Activated CD4-positive, alpha-beta T cell treated with anti-CD3 and anti-CD28 coated beads, Interleukin-2, amount 10 ng/mL, durations not matched to agents 7 days and 5 days (primary cell): Measurements from ENCODE around the gene CCP110. TPM values are rescaled to one million over a fixed set of nuclear protein-coding genes. Genes with fewer than 3 reads are reported as not detected.
"Not testable (repeated sequence)": the region's sequence is repeated elsewhere in the genome, so short reads cannot be mapped to it uniquely, and the experiment has no call there.

Experiments
- CTCF ChIA-PET: fragments of 350-600 bp; sonication (Branson Sonifier 250); formaldehyde crosslinking; loops from one replicate; lab custom pipeline; 2021; ENCODE audit warnings: antibody characterized with exemption; lab: Charles Lee
- POLR2A ChIA-PET: fragments of 350-600 bp; sonication (Branson Sonifier 250); formaldehyde crosslinking; loops from one replicate; lab custom pipeline; 2021; ENCODE audit warnings: antibody characterized with exemption; lab: Charles Lee
- DNase-seq: peaks from one replicate; pipeline ENCODE4 v3.0.0-alpha.2; 2020
- H3K27ac Mint-ChIP-seq: one replicate; pipeline ENCODE4 v1.8.0; 2021; ENCODE audit warnings: mild to moderate bottlenecking, moderate library complexity, mixed read lengths
- H3K27me3 Mint-ChIP-seq: one replicate; pipeline ENCODE4 v1.8.0; 2021; ENCODE audit warnings: mixed read lengths
- H3K36me3 Mint-ChIP-seq: one replicate; pipeline ENCODE4 v1.8.0; 2021; ENCODE audit warnings: low read depth, mixed read lengths
- H3K4me1 Mint-ChIP-seq: one replicate; pipeline ENCODE4 v1.8.0; 2021; ENCODE audit warnings: mixed read lengths
- H3K4me3 Mint-ChIP-seq: one replicate; pipeline ENCODE4 v1.8.0; 2021; ENCODE audit warnings: mild to moderate bottlenecking, moderate library complexity, mixed read lengths
- H3K9me3 Mint-ChIP-seq: one replicate; pipeline ENCODE4 v1.8.0; 2021; ENCODE audit warnings: mixed read lengths
- total RNA-seq, 2 experiments: library from RNA; stranded (reverse); gene quantifications; one replicate each; pipeline ENCODE4 v1.2.3, GENCODE V29; 2021

Gene CCP110
- total RNA-seq, 2 experiments from 2014 or later = 35.9 to 50.6 TPM

DNA sequence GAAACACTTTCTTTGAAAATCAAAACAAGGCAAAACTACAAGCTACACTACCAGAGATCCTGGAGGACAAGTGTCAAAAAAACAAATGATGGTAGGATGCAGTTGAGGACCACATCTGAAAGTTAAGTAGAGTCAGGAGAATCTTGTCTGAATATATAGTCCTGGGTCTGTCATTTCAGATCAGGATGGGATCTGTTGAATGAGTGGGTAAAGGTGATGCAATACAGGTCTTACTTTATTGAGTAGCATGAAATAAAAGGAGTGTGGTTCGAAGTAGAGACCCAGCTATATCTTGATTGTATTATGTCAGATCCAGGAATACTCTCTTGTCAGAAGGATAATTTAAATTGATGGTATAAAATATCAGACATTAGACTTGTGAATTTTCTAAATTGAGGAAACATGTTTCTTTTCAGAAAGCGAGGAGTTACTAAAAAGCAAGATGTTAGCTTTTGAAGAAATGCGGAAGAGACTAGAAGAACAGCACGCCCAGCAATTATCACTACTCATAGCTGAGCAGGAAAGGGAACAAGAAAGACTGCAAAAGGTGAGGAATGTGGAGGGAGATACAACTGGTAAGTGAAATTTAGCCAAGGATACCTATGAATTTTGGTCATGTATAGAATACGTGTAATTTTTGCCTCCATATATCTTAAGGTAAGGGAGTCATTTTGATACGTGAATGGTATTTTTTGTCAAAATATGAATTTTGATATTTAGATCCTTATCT lies 16.7 kb downstream of the CCP110 start:
- Mint-ChIP-seq H3K4me3 (no peak overlapping the region), H3K36me3 (peaks cover 54% of the 10 kb centered on the region), H3K9me3 (peaks cover 5% of the 10 kb centered on the region), H3K27me3 (no peaks in the 10 kb centered on the region), H3K27ac (no peak overlapping the region), H3K4me1 (peaks cover 14% of the 10 kb centered on the region)
- ChIA-PET POLR2A (no interaction called here), CTCF (interaction anchor here (1.4 to 2.3 kb wide), 4 partner anchors 11 to 38 kb away, joined by 3 to 13 read pairs (median 8); partner anchors contain the start of genes CCP110 and VPS35L)
- no peak for DNase-seq

DNA sequence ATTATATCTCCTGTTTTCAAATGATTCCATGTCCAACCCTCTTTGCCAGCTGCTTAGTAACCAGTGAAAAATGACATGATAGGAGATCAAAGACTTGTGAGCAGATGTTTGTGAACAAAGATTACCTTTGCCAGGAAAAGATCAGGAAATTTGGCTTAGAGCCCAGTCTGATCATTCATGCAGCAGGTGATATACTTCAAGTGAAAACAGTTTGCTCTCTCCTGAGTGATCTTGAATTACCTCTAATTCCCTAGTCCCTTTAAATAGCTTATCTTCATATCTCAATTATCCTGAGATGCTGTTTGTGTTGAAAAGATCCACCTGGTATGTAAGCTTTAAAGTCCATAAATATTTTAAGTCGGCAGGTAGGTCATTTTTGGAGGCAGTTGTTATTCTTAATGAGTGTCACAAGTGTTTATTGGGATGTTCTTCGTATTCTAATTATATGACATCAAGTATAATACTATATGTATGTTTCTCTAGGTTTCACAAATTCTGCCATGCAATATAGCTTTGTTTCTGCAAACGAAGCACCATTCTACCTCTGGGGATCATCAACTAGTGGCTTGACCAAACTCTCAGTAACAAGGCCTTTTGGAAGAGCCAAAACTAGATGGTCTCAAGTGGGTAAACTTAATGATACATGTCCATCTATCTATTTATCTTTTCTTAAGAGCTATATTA lies 18.5 kb downstream of the CCP110 start:
- no peak overlapping the region for H3K27ac Mint-ChIP-seq
- ChIA-PET POLR2A (no interaction called here), CTCF (interaction anchor here (2.7 kb wide), 1 partner anchor 13 kb away, joined by 9 read pairs; the partner anchor contains the start of gene VPS35L)
- H3K4me3 Mint-ChIP-seq = no peak overlapping the region
- DNase-seq = no peak
- H3K9me3 Mint-ChIP-seq = peaks cover 5% of the 10 kb centered on the region
- H3K27me3 Mint-ChIP-seq = no peaks in the 10 kb centered on the region
- H3K36me3 Mint-ChIP-seq = peaks cover 44% of the 10 kb centered on the region
- peaks cover 14% of the 10 kb centered on the region for H3K4me1 Mint-ChIP-seq

DNA sequence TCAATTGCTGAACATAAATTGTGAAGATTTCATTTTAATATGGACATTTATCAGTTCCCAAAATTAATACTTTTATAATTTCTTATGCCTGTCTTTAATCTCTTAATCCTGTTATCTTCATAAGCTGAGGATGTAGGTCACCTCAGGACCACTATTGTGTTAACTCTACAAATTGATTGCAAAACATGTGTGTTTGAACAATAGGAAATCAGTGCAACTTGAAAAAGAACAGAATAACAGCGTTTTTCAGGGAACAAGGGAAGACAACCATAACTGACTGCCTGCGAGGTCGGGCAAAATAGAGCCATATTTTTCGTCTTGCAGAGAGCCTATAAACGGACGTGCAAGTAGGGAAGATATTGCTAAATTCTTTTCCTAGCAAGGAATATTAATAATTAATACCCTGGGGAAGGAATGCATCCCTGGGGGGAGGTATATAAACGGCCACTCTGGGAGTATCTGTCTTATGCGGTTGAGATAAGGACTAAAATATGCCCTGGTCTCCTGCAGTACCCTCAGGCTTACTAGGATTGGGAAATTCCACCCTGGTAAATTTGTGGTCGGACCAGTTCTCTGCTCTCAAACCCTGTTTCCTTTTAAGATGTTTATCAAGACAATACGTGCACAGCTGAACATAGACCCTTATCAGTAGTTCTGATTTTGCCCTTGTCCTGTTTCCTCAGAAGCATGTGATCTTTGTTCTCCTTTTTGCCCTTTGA lies 19.7 kb downstream of the CCP110 start:
- H3K27ac Mint-ChIP-seq, POLR2A ChIA-PET, H3K9me3 Mint-ChIP-seq, DNase-seq, H3K4me3 Mint-ChIP-seq, H3K27me3 Mint-ChIP-seq: not testable (repeated sequence)
- Mint-ChIP-seq H3K36me3 (peaks cover 46% of the 10 kb centered on the region), H3K4me1 (peaks cover 14% of the 10 kb centered on the region)
- CTCF ChIA-PET = interaction anchor here (2.7 kb wide), 1 partner anchor 11 kb away, joined by 9 read pairs; the partner anchor contains the start of gene VPS35L

DNA sequence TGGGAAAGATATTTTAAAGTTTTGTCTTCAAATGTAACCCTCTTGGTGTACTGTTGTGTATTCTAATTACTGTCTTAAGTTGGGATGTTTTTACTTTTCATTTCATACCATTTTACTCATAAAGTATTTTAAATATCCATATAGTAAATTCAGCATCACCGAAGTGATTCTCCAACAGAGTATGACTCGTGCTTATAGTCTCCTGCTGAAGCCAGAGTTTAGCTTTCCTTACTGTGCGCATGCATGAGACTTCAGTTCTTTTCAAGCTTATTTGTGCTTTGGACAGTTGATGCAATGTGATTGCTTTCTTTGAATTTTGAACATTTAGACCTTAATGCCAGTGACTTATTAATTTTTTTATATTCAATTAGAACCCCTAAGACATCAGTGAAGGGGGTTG lies 24.4 kb downstream of the CCP110 start:
- H3K4me1 Mint-ChIP-seq = peaks cover 12% of the 10 kb centered on the region
- no peak for DNase-seq
- no peak overlapping the region for H3K27ac Mint-ChIP-seq
- CTCF ChIA-PET = no interaction called here
- H3K4me3 Mint-ChIP-seq = no peak overlapping the region
- POLR2A ChIA-PET = no interaction called here
- H3K36me3 Mint-ChIP-seq = peaks cover 40% of the 10 kb centered on the region
- peaks cover 5% of the 10 kb centered on the region for H3K9me3 Mint-ChIP-seq
- H3K27me3 Mint-ChIP-seq = no peaks in the 10 kb centered on the region

DNA sequence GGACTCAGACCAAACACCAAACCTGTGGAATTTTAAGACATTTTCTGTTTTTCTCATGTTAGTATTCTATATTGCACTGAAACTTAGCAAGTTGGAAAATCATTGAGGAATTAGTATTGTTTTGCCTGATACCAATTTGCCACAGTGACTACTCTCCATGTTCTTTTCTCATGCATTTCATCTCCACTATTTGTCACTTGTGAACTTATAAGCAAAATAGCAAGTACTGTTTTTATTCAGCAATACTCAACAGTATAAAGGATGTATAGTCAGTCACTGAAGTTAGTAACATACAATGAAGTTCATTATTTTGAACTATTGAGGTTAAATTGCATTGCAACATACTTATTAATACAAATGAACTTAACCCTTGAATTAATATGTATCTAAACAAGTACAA lies 25.9 kb downstream of the CCP110 start:
- DNase-seq = no peak
- POLR2A ChIA-PET = no interaction called here
- Mint-ChIP-seq H3K27me3 (no peaks in the 10 kb centered on the region), H3K4me1 (peaks cover 7% of the 10 kb centered on the region), H3K27ac (no peak overlapping the region), H3K4me3 (no peak overlapping the region), H3K9me3 (no peaks in the 10 kb centered on the region), H3K36me3 (peaks cover 30% of the 10 kb centered on the region)
- CTCF ChIA-PET = no interaction called here

DNA sequence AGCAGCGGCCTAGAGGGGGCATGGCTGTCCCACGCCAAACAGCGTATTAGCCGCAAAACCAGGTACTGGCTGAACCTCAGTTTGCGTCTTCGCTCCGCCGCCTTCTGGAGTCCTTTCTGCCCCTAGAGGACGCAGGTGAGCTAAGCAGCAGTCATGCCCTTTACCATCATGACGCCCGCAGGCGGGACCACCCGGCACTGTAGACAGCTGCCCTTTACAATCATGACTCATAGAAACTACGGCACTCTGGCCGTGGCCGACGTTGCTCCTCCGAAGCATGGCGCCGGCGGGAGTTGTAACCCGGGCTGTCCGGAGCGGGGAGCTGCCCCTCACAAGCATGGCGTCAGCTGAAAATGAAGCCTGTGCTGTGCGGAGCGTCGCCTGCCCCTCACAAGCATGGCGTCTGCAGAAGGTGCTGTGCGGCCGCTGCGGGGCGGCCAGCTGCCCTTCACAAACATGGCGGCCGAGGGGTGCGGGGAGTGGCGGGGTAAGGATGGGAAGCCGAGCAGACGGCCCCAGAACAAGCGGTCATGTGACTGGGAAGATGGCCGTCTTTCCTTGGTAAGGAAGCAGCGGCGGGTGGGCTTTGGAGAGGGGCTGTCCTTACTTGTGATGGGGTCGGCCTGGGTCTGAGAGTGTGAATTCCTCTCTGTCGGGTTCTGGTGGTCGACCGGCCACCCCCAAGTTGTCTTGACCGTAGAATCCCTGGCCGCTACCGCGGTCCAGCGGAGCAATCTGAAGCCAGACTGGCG lies 31.6 kb downstream of the CCP110 start, which contains the start of gene VPS35L:
VPS35L (plus strand) TSS at position 518 of the 752 bp plus-strand sequence; CDS start at position 545, 27 bp downstream.
- peak; percentile 96 for DNase-seq
- Mint-ChIP-seq H3K27me3 (no peaks in the 10 kb centered on the region), H3K36me3 (peaks cover 24% of the 10 kb centered on the region), H3K9me3 (no peaks in the 10 kb centered on the region), H3K27ac (peak within 1 kb of the TSS; percentile 91), H3K4me3 (peak within 1 kb of the TSS; percentile 93), H3K4me1 (peaks cover 25% of the 10 kb centered on the region)
- POLR2A ChIA-PET = interaction anchor here (1.2 kb wide), 1 partner anchor 31 kb away, joined by 6 read pairs; the partner anchor contains the start of gene CCP110
- CTCF ChIA-PET = interaction anchor here (0.7 to 3.2 kb wide), 19 partner anchors 8 to 754 kb away, joined by 3 to 14 read pairs (median 4); partner anchors contain the start of genes ARL6IP1, CCP110 and COQ7

DNA sequence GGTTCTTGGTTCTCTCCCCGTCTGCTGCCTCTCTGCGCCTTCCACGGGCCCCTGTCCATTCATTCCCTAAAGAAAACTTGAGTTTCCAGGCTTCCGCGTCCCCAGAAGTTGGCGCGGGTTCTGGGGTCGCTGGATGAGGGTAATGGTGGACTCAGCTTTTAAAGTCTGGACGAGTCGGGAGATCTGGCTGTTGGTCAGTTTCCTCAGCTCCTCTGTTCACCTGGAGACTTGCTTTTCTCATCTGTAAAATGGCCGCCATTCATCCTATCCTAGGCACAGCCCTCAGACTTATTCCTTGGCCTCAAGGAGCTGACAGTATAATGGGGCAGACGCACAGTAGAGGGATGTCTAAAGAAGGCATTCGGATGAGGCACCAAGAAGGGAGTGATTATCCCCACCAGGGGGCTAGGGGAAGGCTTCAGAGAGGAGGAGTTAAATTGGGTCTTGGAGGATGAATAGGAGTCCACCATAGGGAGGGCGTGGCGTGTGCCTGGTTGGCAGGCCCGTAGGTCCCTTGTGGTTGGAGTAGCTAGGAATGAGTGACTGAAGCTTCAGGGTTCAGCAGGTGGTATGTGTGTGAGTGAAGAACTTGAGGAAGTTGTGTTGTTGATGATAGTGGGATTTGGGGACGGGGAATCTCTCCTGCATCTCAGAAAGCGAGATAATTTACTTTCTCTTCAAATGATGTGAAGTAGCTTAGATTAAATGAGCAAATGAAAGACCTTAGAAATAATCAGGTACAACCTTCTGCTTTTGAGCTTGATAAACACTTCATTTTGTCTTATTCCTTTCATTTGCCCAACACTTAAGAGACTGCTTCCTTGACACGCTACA lies 32.4 kb downstream of the CCP110 start:
- H3K36me3 Mint-ChIP-seq = peaks cover 21% of the 10 kb centered on the region

DNA sequence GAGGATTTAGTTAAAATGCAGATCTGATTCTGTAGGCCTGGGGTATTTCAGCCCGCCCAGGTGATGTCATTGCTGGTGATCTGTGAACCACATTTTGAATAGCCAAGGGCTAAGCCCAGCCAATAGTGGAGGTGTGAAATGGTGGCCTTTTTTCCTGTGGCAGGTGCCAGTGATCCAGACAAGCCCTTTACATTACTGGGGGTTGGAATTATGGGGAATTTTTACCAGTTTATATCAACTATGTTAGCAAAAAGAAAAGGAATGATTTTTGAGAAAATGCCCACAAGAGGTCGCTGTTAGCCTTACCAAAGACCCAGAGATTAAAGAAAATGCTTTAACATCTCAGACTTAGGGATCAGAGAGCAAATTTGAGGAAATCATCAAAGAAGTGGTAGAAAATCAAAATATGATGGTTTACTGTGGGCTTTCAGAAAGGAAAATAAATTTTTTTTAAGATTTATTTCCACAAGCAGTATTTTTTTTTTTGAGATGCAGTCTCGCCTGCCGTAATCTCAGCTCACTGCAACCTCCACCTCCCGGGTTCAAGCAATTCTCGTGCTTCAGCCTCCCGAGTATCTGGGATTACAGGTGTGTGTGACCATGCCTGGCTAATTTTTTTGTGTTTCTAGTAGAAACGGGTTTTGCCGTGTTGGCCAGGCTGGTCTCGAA lies 35.6 kb downstream of the CCP110 start:
- H3K27ac Mint-ChIP-seq = no peak overlapping the region
- ChIA-PET CTCF (interaction anchor here (0.6 to 1.0 kb wide), 2 partner anchors 327 to 601 kb away, joined by 3 to 4 read pairs; no protein-coding TSS in a partner anchor), POLR2A (no interaction called here)
- peaks cover 7% of the 10 kb centered on the region for H3K9me3 Mint-ChIP-seq
- no peak overlapping the region for H3K4me3 Mint-ChIP-seq
- peaks cover 21% of the 10 kb centered on the region for H3K4me1 Mint-ChIP-seq
- peak; percentile 56 for DNase-seq
- no peaks in the 10 kb centered on the region for H3K27me3 Mint-ChIP-seq
- peaks cover 19% of the 10 kb centered on the region for H3K36me3 Mint-ChIP-seq

More for the DNA sequence above, 32.4 kb downstream of the CCP110 start:
- DNase-seq = peak; percentile 26
- Mint-ChIP-seq H3K4me3 (peak overlapping the region; percentile 93), H3K27ac (peak overlapping the region; percentile 91), H3K4me1 (peaks cover 25% of the 10 kb centered on the region), H3K9me3 (no peaks in the 10 kb centered on the region), H3K27me3 (no peaks in the 10 kb centered on the region)
- ChIA-PET CTCF (interaction anchor here (0.6 to 3.2 kb wide), 17 partner anchors 12 to 726 kb away, joined by 3 to 14 read pairs (median 3); partner anchors contain the start of genes CCP110 and COQ7), POLR2A (interaction anchor here (1.2 kb wide), 1 partner anchor 32 kb away, joined by 6 read pairs; the partner anchor contains the start of gene CCP110)

DNA sequence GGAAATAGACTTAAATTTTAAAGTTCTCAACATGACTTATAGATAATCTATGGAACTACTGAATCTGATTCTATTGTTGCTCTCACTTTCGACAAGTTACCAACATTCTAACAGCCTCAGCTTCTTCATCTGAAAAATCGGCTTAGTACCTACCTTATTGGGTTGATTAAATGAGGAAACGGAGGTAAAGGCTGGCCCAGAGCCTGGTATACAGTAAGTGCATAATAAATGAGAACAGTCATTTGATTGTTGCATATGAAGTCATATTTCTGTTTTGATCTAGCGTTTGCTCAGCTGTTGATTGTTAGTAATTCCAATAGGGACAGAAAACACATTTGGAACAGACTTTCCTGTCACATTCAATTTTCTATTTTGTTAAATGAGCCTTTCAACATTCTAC lies 36.3 kb downstream of the CCP110 start:
- POLR2A ChIA-PET = no interaction called here
- no peak overlapping the region for H3K27ac Mint-ChIP-seq

DNA sequence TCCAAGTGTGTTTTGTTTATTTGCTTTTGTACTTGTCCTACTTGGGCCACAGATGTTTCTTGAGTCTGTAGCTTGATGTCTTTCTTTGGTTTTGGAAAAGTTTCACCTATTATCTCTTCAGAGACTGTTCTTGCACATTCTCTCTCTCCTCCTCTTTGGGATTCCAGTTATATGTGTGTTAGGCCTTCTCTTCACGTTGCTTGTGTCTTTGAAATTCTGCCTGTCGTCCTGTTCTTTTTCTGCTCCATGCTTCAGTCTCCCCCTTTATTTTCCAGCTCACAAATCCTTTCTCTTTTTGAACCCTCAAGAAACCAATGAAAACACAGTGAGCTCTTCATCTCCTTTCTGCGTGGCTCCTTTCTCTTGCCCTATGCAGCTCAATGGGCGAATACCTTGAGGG lies 39.6 kb downstream of the CCP110 start:
- Mint-ChIP-seq H3K36me3 (peaks cover 18% of the 10 kb centered on the region), H3K9me3 (peaks cover 7% of the 10 kb centered on the region), H3K4me1 (peaks cover 4% of the 10 kb centered on the region), H3K4me3 (no peak overlapping the region), H3K27me3 (no peaks in the 10 kb centered on the region), H3K27ac (no peak overlapping the region)
- CTCF ChIA-PET = interaction anchor here (1.4 kb wide), 3 partner anchors 8 to 344 kb away, joined by 3 to 6 read pairs (median 4); partner anchors contain the start of gene VPS35L
- POLR2A ChIA-PET = no interaction called here
- DNase-seq = no peak

More for the DNA sequence above, 36.3 kb downstream of the CCP110 start:
- CTCF ChIA-PET = interaction anchor here (1.0 kb wide), 1 partner anchor 326 kb away, joined by 4 read pairs; no protein-coding TSS in a partner anchor
- no peaks in the 10 kb centered on the region for H3K27me3 Mint-ChIP-seq
- no peak for DNase-seq
- H3K4me1 Mint-ChIP-seq = peaks cover 16% of the 10 kb centered on the region
- H3K36me3 Mint-ChIP-seq = peaks cover 23% of the 10 kb centered on the region
- H3K9me3 Mint-ChIP-seq = peaks cover 7% of the 10 kb centered on the region
- no peak overlapping the region for H3K4me3 Mint-ChIP-seq

DNA sequence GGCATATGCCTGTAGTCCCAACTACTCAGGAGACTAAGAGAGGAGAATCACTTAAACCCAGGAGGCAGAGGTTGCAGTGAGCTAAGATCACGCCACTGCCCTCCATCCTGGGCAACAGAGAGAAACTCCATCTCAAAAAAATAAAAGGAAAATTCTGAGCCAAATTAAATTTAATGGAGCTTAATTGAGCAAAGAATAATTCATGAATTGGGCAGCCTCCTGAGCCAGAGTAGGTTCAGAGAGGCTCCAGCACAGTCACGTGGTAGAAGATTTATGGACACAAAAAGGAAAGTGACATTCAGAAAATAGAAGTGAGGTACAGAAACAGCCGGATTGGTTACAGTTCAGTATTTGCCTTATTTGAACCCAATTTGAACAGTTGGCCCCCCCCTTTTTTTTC lies 42.6 kb downstream of the CCP110 start:
- CTCF ChIA-PET = no interaction called here
- no peaks in the 10 kb centered on the region for H3K4me1 Mint-ChIP-seq
- no peak for DNase-seq
- peaks cover 7% of the 10 kb centered on the region for H3K9me3 Mint-ChIP-seq
- H3K27ac Mint-ChIP-seq = no peak overlapping the region
- H3K4me3 Mint-ChIP-seq = no peak overlapping the region
- POLR2A ChIA-PET = no interaction called here
- H3K36me3 Mint-ChIP-seq = peaks cover 21% of the 10 kb centered on the region
- no peaks in the 10 kb centered on the region for H3K27me3 Mint-ChIP-seq
